Uterus (tissue), 2 donors: ENCODE measurements around the gene AKT2.

Experiments used
- CTCF ChIP-seq, 4 experiments: fragments of 200-600 bp in 2 of 4; fragments of 450-650 bp in 2 of 4; sonication (generic) in 2 of 4; IDR thresholded peaks; one replicate each; pipeline ENCODE4 v1.5.1; 2016 to 2019; ENCODE audit warnings: antibody characterized with exemption in 4 of 4, mild to moderate bottlenecking in 2 of 4, moderate library complexity in 1 of 4
- POLR2A ChIP-seq, 2 donors: fragments of 450-650 bp; IDR thresholded peaks; one replicate each; pipeline ENCODE4 v1.6.1; 2016; ENCODE audit warnings: antibody characterized with exemption in 2 of 2, mild to moderate bottlenecking in 1 of 2, moderate library complexity in 1 of 2

DNA sequence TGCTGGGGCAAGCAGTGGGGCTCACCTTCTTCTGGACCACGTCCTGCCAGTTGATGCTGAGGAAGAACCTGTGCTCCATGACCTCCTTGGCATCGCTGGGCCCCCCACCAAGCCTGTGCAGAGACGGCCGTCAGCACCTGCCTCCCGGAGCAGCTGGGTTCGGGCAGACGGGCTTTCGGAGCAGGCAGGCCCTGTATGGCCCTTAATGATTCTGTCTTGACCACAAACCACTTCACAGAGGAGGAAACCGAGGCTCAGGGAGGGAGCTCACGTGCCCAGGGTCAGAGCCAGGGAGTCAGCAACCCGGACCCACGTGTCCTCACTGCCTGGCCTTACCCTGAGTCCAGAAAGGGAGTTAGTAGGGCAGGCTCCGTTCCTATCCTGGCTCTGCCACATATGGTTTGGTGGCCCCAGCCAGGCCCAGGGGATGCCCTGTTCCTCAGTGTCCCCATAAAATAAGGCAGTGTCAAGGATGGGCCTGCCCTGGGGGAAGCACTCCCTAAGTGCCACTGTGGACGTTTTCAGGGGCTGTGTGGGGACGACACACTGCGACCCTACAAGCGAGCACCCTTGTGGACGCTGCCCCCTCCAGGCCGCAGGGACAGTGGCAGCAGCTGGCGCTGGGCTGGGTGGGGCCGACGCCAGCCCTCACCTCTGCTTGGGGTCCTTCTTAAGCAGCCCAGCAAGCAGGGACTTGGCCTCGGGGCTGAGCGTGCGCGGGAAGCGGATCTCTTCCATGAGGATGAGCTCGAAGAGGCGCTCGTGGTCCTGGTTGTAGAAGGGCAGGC is 49.7 kb downstream of the AKT2 start:
- TF ChIP-seq CTCF (IDR thresholded peaks at IDR 0.05) (no peak), POLR2A (IDR thresholded peaks at IDR 0.05) (no peak)
